GM12891 (cell line): Measurements from ENCODE around the gene EYA3.

Experiments used
- DNase-seq: peaks from one replicate; pipeline ENCODE4 v3.0.0; 2011; ENCODE audit warnings: low spot score; ENCODE audit not compliant: insufficient read length
- FAIRE-seq: peaks from 2 replicates; lab custom pipeline; 2011; peaks lifted over from hg19 to GRCh38; lab: Jason Lieb, UNC
- PAX5 ChIP-seq: IDR thresholded peaks from 2 replicates; pipeline ENCODE4 v1.6.1; 2011; ENCODE audit warnings: low read length, moderate library complexity, mild to moderate bottlenecking; ENCODE audit not compliant: insufficient read depth, severe bottlenecking
- POLR2A ChIP-seq: IDR thresholded peaks from 2 replicates; pipeline ENCODE4 v1.6.1; 2011; ENCODE audit warnings: low read depth, low read length, control low read depth
- POLR2AphosphoS5 ChIP-seq: IDR thresholded peaks from 2 replicates; pipeline ENCODE4 v1.6.1; 2011; ENCODE audit warnings: low read depth, low read length, control low read depth
- POU2F2 ChIP-seq: IDR thresholded peaks from 2 replicates; pipeline ENCODE4 v1.6.1; 2011; ENCODE audit warnings: low read depth, mild to moderate bottlenecking, control low read depth, low read length, moderate library complexity
- SPI1 ChIP-seq: IDR thresholded peaks from 2 replicates; pipeline ENCODE4 v1.6.1; 2011; ENCODE audit warnings: low read depth, low read length, control low read depth
- TAF1 ChIP-seq: IDR thresholded peaks from 2 replicates; pipeline ENCODE4 v1.6.1; 2011; ENCODE audit warnings: low read depth, low read length, control low read depth

The EYA3 gene

GRCh38 chr1:27963393-27963792 lies 125.0 kb downstream of the EYA3 start:
- no peak for FAIRE-seq
- TF ChIP-seq POU2F2, result no peak
- TF ChIP-seq SPI1, result no peak
- no peak for TF ChIP-seq TAF1
- TF ChIP-seq PAX5, result no peak
- TF ChIP-seq POLR2A, result no peak
- TF ChIP-seq POLR2AphosphoS5, result no peak

GRCh38 chr1:27961646-27962221 lies 126.7 kb downstream of the EYA3 start:
- DNase-seq, result no peak
- TF ChIP-seq PAX5 (no peak), TAF1 (no peak), POLR2AphosphoS5 (no peak), SPI1 (no peak), POLR2A (no peak), POU2F2 (no peak)
- FAIRE-seq, result no peak

More at GRCh38 chr1:27963393-27963792, 125.0 kb downstream of the EYA3 start:
- no peak for DNase-seq

GRCh38 chr1:27960762-27961645 lies 127.4 kb downstream of the EYA3 start:
- DNase-seq, result no peak

GRCh38 chr1:27959792-27960603 lies 128.4 kb downstream of the EYA3 start, which contains the start of gene XKR8:
TSS of gene XKR8 (plus strand) at chr1:27959973. CDS start at chr1:27960070, 97 bp downstream.
- DNase-seq (peak; percentile 99), FAIRE-seq (peak; percentile 94)
- 0 out of 2 replicates have a peak, but pooled peaks have one; percentile 4 for TF ChIP-seq SPI1
- TF ChIP-seq POLR2A, result no peak

More at GRCh38 chr1:27960762-27961645, 127.4 kb downstream of the EYA3 start:
- no peak for TF ChIP-seq SPI1
- no peak for TF ChIP-seq TAF1
- no peak for TF ChIP-seq POLR2A
- no peak for TF ChIP-seq PAX5
- no peak for TF ChIP-seq POU2F2
- no peak for TF ChIP-seq POLR2AphosphoS5
- no peak for FAIRE-seq

GRCh38 chr1:27958513-27958912 lies 129.9 kb downstream of the EYA3 start:
- no peak for FAIRE-seq
- TF ChIP-seq SPI1, result no peak
- no peak for TF ChIP-seq PAX5
- TF ChIP-seq TAF1, result no peak
- TF ChIP-seq POLR2AphosphoS5, result no peak
- no peak for TF ChIP-seq POU2F2
- TF ChIP-seq POLR2A, result no peak
- no peak for DNase-seq

GRCh38 chr1:27957655-27958054 lies 130.8 kb downstream of the EYA3 start:
- no peak for DNase-seq
- FAIRE-seq, result no peak
- no peak for TF ChIP-seq POLR2AphosphoS5
- TF ChIP-seq POU2F2, result no peak
- no peak for TF ChIP-seq SPI1
- no peak for TF ChIP-seq PAX5
- no peak for TF ChIP-seq POLR2A
- no peak for TF ChIP-seq TAF1

- DNase-seq (no peak), FAIRE-seq (no peak)
- no peak for TF ChIP-seq POLR2AphosphoS5
- no peak for TF ChIP-seq TAF1
- TF ChIP-seq PAX5, result no peak
Measured at GRCh38 chr1:27956761-27957160, 131.6 kb downstream of the EYA3 start.

- FAIRE-seq (no peak), DNase-seq (no peak)
- no peak for TF ChIP-seq POU2F2
- no peak for TF ChIP-seq TAF1
- no peak for TF ChIP-seq POLR2A
- TF ChIP-seq PAX5, result no peak
- no peak for TF ChIP-seq SPI1
- no peak for TF ChIP-seq POLR2AphosphoS5
Measured at GRCh38 chr1:27955076-27955475, 133.3 kb downstream of the EYA3 start.

GRCh38 chr1:27954186-27954585 lies 134.2 kb downstream of the EYA3 start:
- DNase-seq, result no peak
- no peak for FAIRE-seq
- TF ChIP-seq POLR2AphosphoS5 (no peak), TAF1 (no peak), POU2F2 (no peak), SPI1 (no peak), PAX5 (no peak), POLR2A (no peak)

GRCh38 chr1:27952147-27952546 lies 136.3 kb downstream of the EYA3 start:
- no peak for DNase-seq
- TF ChIP-seq POU2F2 (no peak), TAF1 (no peak), SPI1 (no peak), POLR2A (no peak), PAX5 (no peak), POLR2AphosphoS5 (no peak)
- no peak for FAIRE-seq
